Immature natural killer cell (primary cell): ENCODE data around the gene SH2B3. TPM values are rescaled to one million over a fixed set of nuclear protein-coding genes. Genes with fewer than 3 reads are reported as not detected.
"Not testable (repeated sequence)": the region's sequence is repeated elsewhere in the genome, so short reads cannot be mapped to it uniquely, and the experiment has no call there.

Source experiments
- DNase-seq, 3 donors: peaks; one replicate each; pipeline ENCODE4 v3.0.0; 2022; ENCODE audit warnings: mixed read lengths in 1 of 3
- H3K27ac Mint-ChIP-seq, 6 donors: one replicate each; pipeline ENCODE4 v1.8.0; 2020; ENCODE audit warnings: mixed read lengths in 6 of 6, mild to moderate bottlenecking in 5 of 6, inconsistent platforms in 4 of 6, moderate library complexity in 3 of 6
- H3K27me3 Mint-ChIP-seq, 3 donors: one replicate each; pipeline ENCODE4 v1.8.0; 2020 to 2021; ENCODE audit warnings: low read depth in 3 of 3, mild to moderate bottlenecking in 3 of 3, mixed read lengths in 3 of 3, moderate library complexity in 3 of 3, inconsistent platforms in 1 of 3
- H3K36me3 Mint-ChIP-seq, 3 donors: one replicate each; pipeline ENCODE4 v1.8.0; 2020; ENCODE audit warnings: mixed read lengths in 3 of 3, inconsistent platforms in 2 of 3, mild to moderate bottlenecking in 2 of 3
- H3K4me1 Mint-ChIP-seq, 2 donors: one replicate each; pipeline ENCODE4 v1.8.0; 2020; ENCODE audit warnings: inconsistent platforms in 2 of 2, mild to moderate bottlenecking in 2 of 2, mixed read lengths in 2 of 2, moderate library complexity in 1 of 2
- H3K4me3 Mint-ChIP-seq, 5 donors: one replicate each; pipeline ENCODE4 v1.8.0; 2020; ENCODE audit warnings: mild to moderate bottlenecking in 5 of 5, mixed read lengths in 5 of 5, inconsistent platforms in 3 of 5, moderate library complexity in 3 of 5
- H3K9me3 Mint-ChIP-seq, 6 donors: one replicate each; pipeline ENCODE4 v1.8.0; 2020; ENCODE audit warnings: mild to moderate bottlenecking in 6 of 6, mixed read lengths in 6 of 6, inconsistent platforms in 4 of 6, moderate library complexity in 3 of 6
- polyA plus RNA-seq, 3 donors: library from polyadenylated mRNA; unstranded; fragments of 300-500 nt; fragmentation: Illumina TruSeq; gene quantifications; one replicate each; pipeline ENCODE4 v1.2.3, GENCODE V29; 2021

Gene SH2B3
- polyA plus RNA-seq, 3 donors from 2014 or later: 0.08 to 13.5 (median 5.3) TPM

GRCh38 chr12:111368788-111369495, 36.8 kb upstream of the SH2B3 start, which contains the start of gene PHETA1:
Gene PHETA1 (minus strand): TSS chr12:111369095. CDS start chr12:111363427, 5,668 bp downstream.
- Mint-ChIP-seq H3K4me1 (peaks cover 30 to 34% of the 10 kb centered on the region in 2 donors), H3K27me3 (peaks cover 0 to 4% (median 0%) of the 10 kb centered on the region in 3 donors), H3K36me3 (no peaks in the 10 kb centered on the region), H3K9me3 (no peaks in the 10 kb centered on the region), H3K27ac (peak within 1 kb of the TSS in 3 of 6 donors; percentile 21 to 55 (median 24)), H3K4me3 (peak within 1 kb of the TSS; percentile 84 to 88 (median 85))
- peak; percentile 72 to 76 (median 73) for DNase-seq

GRCh38 chr12:111369496-111370220, 36.1 kb upstream of the SH2B3 start:
- Mint-ChIP-seq H3K27me3 (peaks cover 0 to 4% (median 0%) of the 10 kb centered on the region in 3 donors), H3K9me3 (no peaks in the 10 kb centered on the region), H3K27ac (no peak overlapping the region), H3K4me3 (peak overlapping the region; percentile 84 to 88 (median 85)), H3K4me1 (peaks cover 30 to 34% of the 10 kb centered on the region in 2 donors), H3K36me3 (no peaks in the 10 kb centered on the region)
- DNase-seq: no peak

- not testable (repeated sequence) for H3K9me3 Mint-ChIP-seq, H3K27me3 Mint-ChIP-seq, H3K36me3 Mint-ChIP-seq, H3K4me3 Mint-ChIP-seq, DNase-seq, H3K27ac Mint-ChIP-seq
- peaks cover 8 to 13% of the 10 kb centered on the region in 2 donors for H3K4me1 Mint-ChIP-seq
Measured at GRCh38 chr12:111373231-111373630, 32.5 kb upstream of the SH2B3 start.

- Mint-ChIP-seq H3K27ac (no peak overlapping the region), H3K9me3 (peaks cover 0 to 1% (median 0%) of the 10 kb centered on the region in 6 donors), H3K4me1 (no peaks in the 10 kb centered on the region), H3K36me3 (peaks cover 0 to 3% (median 0%) of the 10 kb centered on the region in 3 donors), H3K27me3 (peaks cover 0 to 6% (median 0%) of the 10 kb centered on the region in 3 donors), H3K4me3 (no peak overlapping the region)
- DNase-seq: no peak
Measured at GRCh38 chr12:111377440-111377839, 28.3 kb upstream of the SH2B3 start.

- DNase-seq: no peak
- Mint-ChIP-seq H3K36me3 (peaks cover 0 to 3% (median 0%) of the 10 kb centered on the region in 3 donors), H3K4me3 (no peak overlapping the region), H3K27me3 (peaks cover 2 to 8% (median 2%) of the 10 kb centered on the region in 3 donors), H3K27ac (no peak overlapping the region), H3K9me3 (peaks cover 0 to 1% (median 0%) of the 10 kb centered on the region in 6 donors), H3K4me1 (no peaks in the 10 kb centered on the region)
Measured at GRCh38 chr12:111379942-111380554, 25.7 kb upstream of the SH2B3 start.

GRCh38 chr12:111384596-111384995, 21.1 kb upstream of the SH2B3 start:
- peaks cover 2 to 8% (median 7%) of the 10 kb centered on the region in 3 donors for H3K27me3 Mint-ChIP-seq
- no peaks in the 10 kb centered on the region for H3K36me3 Mint-ChIP-seq
- H3K27ac Mint-ChIP-seq: no peak overlapping the region
- no peak for DNase-seq
- H3K9me3 Mint-ChIP-seq: no peaks in the 10 kb centered on the region
- H3K4me3 Mint-ChIP-seq: no peak overlapping the region
- no peaks in the 10 kb centered on the region for H3K4me1 Mint-ChIP-seq

- Mint-ChIP-seq H3K36me3 (no peaks in the 10 kb centered on the region), H3K9me3 (no peaks in the 10 kb centered on the region), H3K27me3 (peaks cover 2 to 11% (median 7%) of the 10 kb centered on the region in 3 donors), H3K4me1 (peaks cover 7 to 8% of the 10 kb centered on the region in 2 donors), H3K4me3 (no peak overlapping the region), H3K27ac (no peak overlapping the region)
- no peak for DNase-seq
Measured at GRCh38 chr12:111386885-111387284, 18.8 kb upstream of the SH2B3 start.

GRCh38 chr12:111387747-111388323, 17.9 kb upstream of the SH2B3 start:
- H3K9me3 Mint-ChIP-seq: no peaks in the 10 kb centered on the region
- H3K4me3 Mint-ChIP-seq: peak overlapping the region in 1 of 5 donors; percentile 4
- H3K36me3 Mint-ChIP-seq: no peaks in the 10 kb centered on the region
- H3K27ac Mint-ChIP-seq: no peak overlapping the region
- no peak for DNase-seq
- peaks cover 2 to 10% (median 7%) of the 10 kb centered on the region in 3 donors for H3K27me3 Mint-ChIP-seq
- peaks cover 7 to 8% of the 10 kb centered on the region in 2 donors for H3K4me1 Mint-ChIP-seq

GRCh38 chr12:111389635-111390034, 16.1 kb upstream of the SH2B3 start:
- Mint-ChIP-seq H3K4me3 (no peak overlapping the region), H3K27me3 (peaks cover 2 to 9% (median 6%) of the 10 kb centered on the region in 3 donors), H3K27ac (peak overlapping the region in 1 of 6 donors; percentile 53), H3K9me3 (no peaks in the 10 kb centered on the region), H3K36me3 (no peaks in the 10 kb centered on the region), H3K4me1 (peaks cover 7 to 8% of the 10 kb centered on the region in 2 donors)
- no peak for DNase-seq

- Mint-ChIP-seq H3K4me3 (peak overlapping the region in 1 of 5 donors; percentile 30), H3K27me3 (peaks cover 0 to 4% (median 2%) of the 10 kb centered on the region in 3 donors), H3K9me3 (no peaks in the 10 kb centered on the region), H3K4me1 (peaks cover 7 to 8% of the 10 kb centered on the region in 2 donors), H3K36me3 (no peaks in the 10 kb centered on the region), H3K27ac (peak overlapping the region in 1 of 6 donors; percentile 30)
- no peak for DNase-seq
Measured at GRCh38 chr12:111390910-111391309, 14.8 kb upstream of the SH2B3 start.

GRCh38 chr12:111393700-111394300, 11.9 kb upstream of the SH2B3 start:
- Mint-ChIP-seq H3K9me3 (no peaks in the 10 kb centered on the region), H3K36me3 (no peaks in the 10 kb centered on the region), H3K4me3 (no peak overlapping the region), H3K4me1 (peaks cover 14 to 16% of the 10 kb centered on the region in 2 donors), H3K27ac (peak overlapping the region in 1 of 6 donors; percentile 61), H3K27me3 (peaks cover 2 to 7% (median 2%) of the 10 kb centered on the region in 3 donors)
- no peak for DNase-seq

- H3K36me3 Mint-ChIP-seq: no peaks in the 10 kb centered on the region
- no peaks in the 10 kb centered on the region for H3K9me3 Mint-ChIP-seq
- H3K4me3 Mint-ChIP-seq: no peak overlapping the region
- DNase-seq: no peak
- peaks cover 0 to 7% (median 3%) of the 10 kb centered on the region in 3 donors for H3K27me3 Mint-ChIP-seq
- H3K27ac Mint-ChIP-seq: no peak overlapping the region
- peaks cover 14 to 16% of the 10 kb centered on the region in 2 donors for H3K4me1 Mint-ChIP-seq
Measured at GRCh38 chr12:111394480-111394879, 11.2 kb upstream of the SH2B3 start.
